ENCODE measurements around the gene ANG. TPM values are rescaled to one million over a fixed set of nuclear protein-coding genes. Genes with fewer than 3 reads are reported as not detected.

The ANG gene
- total and polyA plus RNA-seq, 10 of the 15 experiments (the other 5 are each of a cell fraction or from before 2014, with no cell fraction given), result 1.0 to 5.9 (median 2.2) TPM

GRCh38 chr14:20682435-20683124 lies 6.0 kb upstream of the ANG start (continued):
- TF ChIP-seq MLLT1 (IDR thresholded peaks at IDR 0.05), result peak; percentile 96
- TF ChIP-seq, protein P1, sequence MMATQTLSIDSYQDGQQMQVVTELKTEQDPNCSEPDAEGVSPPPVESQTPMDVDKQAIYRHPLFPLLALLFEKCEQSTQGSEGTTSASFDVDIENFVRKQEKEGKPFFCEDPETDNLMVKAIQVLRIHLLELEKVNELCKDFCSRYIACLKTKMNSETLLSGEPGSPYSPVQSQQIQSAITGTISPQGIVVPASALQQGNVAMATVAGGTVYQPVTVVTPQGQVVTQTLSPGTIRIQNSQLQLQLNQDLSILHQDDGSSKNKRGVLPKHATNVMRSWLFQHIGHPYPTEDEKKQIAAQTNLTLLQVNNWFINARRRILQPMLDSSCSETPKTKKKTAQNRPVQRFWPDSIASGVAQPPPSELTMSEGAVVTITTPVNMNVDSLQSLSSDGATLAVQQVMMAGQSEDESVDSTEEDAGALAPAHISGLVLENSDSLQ (IDR thresholded peaks at IDR 0.05), result no peak
- no peak for TF ChIP-seq MEF2A (IDR thresholded peaks at IDR 0.05; ENCODE audit: insufficient read depth, low read depth, low read length)
- TF ChIP-seq RUNX3 (IDR thresholded peaks at IDR 0.05; ENCODE audit: low read length), result no peak
- TF ChIP-seq RBBP5 (conservative IDR thresholded peaks at IDR 0.05), result no peak; the same call in 1 of the 2 replicates
- no peak for TF ChIP-seq EP300 (IDR thresholded peaks at IDR 0.05; ENCODE audit: borderline replicate concordance in 1 of 2, control insufficient read depth in 1 of 2, low read depth in 2 of 2, low read length in 2 of 2)
- TF ChIP-seq BRCA1 (IDR thresholded peaks at IDR 0.05; ENCODE audit: low read depth, low read length), result no peak
- TF ChIP-seq ZBED1 (IDR thresholded peaks at IDR 0.05; ENCODE audit: borderline replicate concordance), result no peak
- TF ChIP-seq TAF1 (IDR thresholded peaks at IDR 0.05; ENCODE audit: borderline replicate concordance, low read depth, low read length), result peak; percentile 45; the same call in 1 of the 2 replicates
- TF ChIP-seq ATF7 (IDR thresholded peaks at IDR 0.05; ENCODE audit: low read depth), result peak; percentile 57
- peak; percentile 90 for TF ChIP-seq PML (IDR thresholded peaks at IDR 0.05; ENCODE audit: low read length)
- peak; percentile 89 for TF ChIP-seq POLR2AphosphoS5 (IDR thresholded peaks at IDR 0.05; ENCODE audit: low read length)
- no peak for TF ChIP-seq STAT1 (conservative IDR thresholded peaks at IDR 0.05)
- TF ChIP-seq, protein P2, sequence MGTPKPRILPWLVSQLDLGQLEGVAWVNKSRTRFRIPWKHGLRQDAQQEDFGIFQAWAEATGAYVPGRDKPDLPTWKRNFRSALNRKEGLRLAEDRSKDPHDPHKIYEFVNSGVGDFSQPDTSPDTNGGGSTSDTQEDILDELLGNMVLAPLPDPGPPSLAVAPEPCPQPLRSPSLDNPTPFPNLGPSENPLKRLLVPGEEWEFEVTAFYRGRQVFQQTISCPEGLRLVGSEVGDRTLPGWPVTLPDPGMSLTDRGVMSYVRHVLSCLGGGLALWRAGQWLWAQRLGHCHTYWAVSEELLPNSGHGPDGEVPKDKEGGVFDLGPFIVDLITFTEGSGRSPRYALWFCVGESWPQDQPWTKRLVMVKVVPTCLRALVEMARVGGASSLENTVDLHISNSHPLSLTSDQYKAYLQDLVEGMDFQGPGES (IDR thresholded peaks at IDR 0.05), result no peak
- TF ChIP-seq KAT2A (conservative IDR thresholded peaks at IDR 0.05; ENCODE audit: control insufficient read depth, low read depth, low read length), result no peak
- TF ChIP-seq JUNB (IDR thresholded peaks at IDR 0.05), result no peak; the same call in 1 of the 2 replicates
- peak; percentile 88 for TF ChIP-seq EED (IDR thresholded peaks at IDR 0.05; ENCODE audit: low read depth)
- TF ChIP-seq MEF2B (IDR thresholded peaks at IDR 0.05; ENCODE audit: partially characterized antibody, poor library complexity, severe bottlenecking), result peak; percentile 37
- no peak for TF ChIP-seq ZSCAN29 (IDR thresholded peaks at IDR 0.05)
- no peak for TF ChIP-seq BCL11A (IDR thresholded peaks at IDR 0.05; ENCODE audit: low read depth, low read length)
- no peak for TF ChIP-seq CHD4 (IDR thresholded peaks at IDR 0.05)
- TF ChIP-seq, protein P3, sequence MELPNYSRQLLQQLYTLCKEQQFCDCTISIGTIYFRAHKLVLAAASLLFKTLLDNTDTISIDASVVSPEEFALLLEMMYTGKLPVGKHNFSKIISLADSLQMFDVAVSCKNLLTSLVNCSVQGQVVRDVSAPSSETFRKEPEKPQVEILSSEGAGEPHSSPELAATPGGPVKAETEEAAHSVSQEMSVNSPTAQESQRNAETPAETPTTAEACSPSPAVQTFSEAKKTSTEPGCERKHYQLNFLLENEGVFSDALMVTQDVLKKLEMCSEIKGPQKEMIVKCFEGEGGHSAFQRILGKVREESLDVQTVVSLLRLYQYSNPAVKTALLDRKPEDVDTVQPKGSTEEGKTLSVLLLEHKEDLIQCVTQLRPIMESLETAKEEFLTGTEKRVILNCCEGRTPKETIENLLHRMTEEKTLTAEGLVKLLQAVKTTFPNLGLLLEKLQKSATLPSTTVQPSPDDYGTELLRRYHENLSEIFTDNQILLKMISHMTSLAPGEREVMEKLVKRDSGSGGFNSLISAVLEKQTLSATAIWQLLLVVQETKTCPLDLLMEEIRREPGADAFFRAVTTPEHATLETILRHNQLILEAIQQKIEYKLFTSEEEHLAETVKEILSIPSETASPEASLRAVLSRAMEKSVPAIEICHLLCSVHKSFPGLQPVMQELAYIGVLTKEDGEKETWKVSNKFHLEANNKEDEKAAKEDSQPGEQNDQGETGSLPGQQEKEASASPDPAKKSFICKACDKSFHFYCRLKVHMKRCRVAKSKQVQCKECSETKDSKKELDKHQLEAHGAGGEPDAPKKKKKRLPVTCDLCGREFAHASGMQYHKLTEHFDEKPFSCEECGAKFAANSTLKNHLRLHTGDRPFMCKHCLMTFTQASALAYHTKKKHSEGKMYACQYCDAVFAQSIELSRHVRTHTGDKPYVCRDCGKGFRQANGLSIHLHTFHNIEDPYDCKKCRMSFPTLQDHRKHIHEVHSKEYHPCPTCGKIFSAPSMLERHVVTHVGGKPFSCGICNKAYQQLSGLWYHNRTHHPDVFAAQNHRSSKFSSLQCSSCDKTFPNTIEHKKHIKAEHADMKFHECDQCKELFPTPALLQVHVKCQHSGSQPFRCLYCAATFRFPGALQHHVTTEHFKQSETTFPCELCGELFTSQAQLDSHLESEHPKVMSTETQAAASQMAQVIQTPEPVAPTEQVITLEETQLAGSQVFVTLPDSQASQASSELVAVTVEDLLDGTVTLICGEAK (IDR thresholded peaks at IDR 0.05; ENCODE audit: borderline replicate concordance), result peak; percentile 83
- TF ChIP-seq, protein P4, sequence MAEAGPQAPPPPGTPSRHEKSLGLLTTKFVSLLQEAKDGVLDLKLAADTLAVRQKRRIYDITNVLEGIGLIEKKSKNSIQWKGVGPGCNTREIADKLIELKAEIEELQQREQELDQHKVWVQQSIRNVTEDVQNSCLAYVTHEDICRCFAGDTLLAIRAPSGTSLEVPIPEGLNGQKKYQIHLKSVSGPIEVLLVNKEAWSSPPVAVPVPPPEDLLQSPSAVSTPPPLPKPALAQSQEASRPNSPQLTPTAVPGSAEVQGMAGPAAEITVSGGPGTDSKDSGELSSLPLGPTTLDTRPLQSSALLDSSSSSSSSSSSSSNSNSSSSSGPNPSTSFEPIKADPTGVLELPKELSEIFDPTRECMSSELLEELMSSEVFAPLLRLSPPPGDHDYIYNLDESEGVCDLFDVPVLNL (IDR thresholded peaks at IDR 0.05; ENCODE audit: low read depth, low read length), result no peak
